Stimulated activated naive CD4-positive, alpha-beta T cell treated with Interleukin-2 at 50 U/mL for 16 hours (primary cell): ENCODE measurements around the gene FAM219A.
"Not testable (repeated sequence)": the region's sequence is repeated elsewhere in the genome, so short reads cannot be mapped to it uniquely, and the experiment has no call there.

Experiments
- DNase-seq: peaks from one replicate; lab custom pipeline; 2025; lab: John Stamatoyannopoulos, UW

The FAM219A gene

GRCh38 chr9:34376596-34377403, 81.6 kb downstream of the FAM219A start, which contains the start of gene MYORG:
Gene MYORG, minus strand, starts transcription at chr9:34376898. Its CDS starts 3,955 bp downstream, at chr9:34372943.
- peak; percentile 98 for DNase-seq

GRCh38 chr9:34375901-34376595, 82.3 kb downstream of the FAM219A start:
- DNase-seq, result peak; percentile 18

- no peak for DNase-seq
Measured at GRCh38 chr9:34374905-34375552, 83.3 kb downstream of the FAM219A start.

- DNase-seq, result no peak
Measured at GRCh38 chr9:34374339-34374738, 84.0 kb downstream of the FAM219A start.

- DNase-seq, result no peak
Measured at GRCh38 chr9:34373749-34374148, 84.6 kb downstream of the FAM219A start.

- no peak for DNase-seq
Measured at GRCh38 chr9:34372467-34373011, 85.8 kb downstream of the FAM219A start.

GRCh38 chr9:34371886-34372466, 86.4 kb downstream of the FAM219A start:
- no peak for DNase-seq

- no peak for DNase-seq
Measured at GRCh38 chr9:34370970-34371880, 87.1 kb downstream of the FAM219A start.

GRCh38 chr9:34370335-34370969, 87.9 kb downstream of the FAM219A start:
- DNase-seq, result no peak

GRCh38 chr9:34369636-34370035, 88.7 kb downstream of the FAM219A start:
- no peak for DNase-seq

GRCh38 chr9:34368796-34369195, 89.6 kb downstream of the FAM219A start:
- not testable (repeated sequence) for DNase-seq

GRCh38 chr9:34367751-34368410, 90.5 kb downstream of the FAM219A start:
- not testable (repeated sequence) for DNase-seq

- DNase-seq, result no peak
Measured at GRCh38 chr9:34366365-34366764, 92.0 kb downstream of the FAM219A start.

GRCh38 chr9:34365282-34365681, 93.1 kb downstream of the FAM219A start:
- DNase-seq, result no peak

GRCh38 chr9:34363619-34364351, 94.6 kb downstream of the FAM219A start:
- DNase-seq, result no peak

GRCh38 chr9:34362614-34363214, 95.7 kb downstream of the FAM219A start:
- no peak for DNase-seq

- not testable (repeated sequence) for DNase-seq
Measured at GRCh38 chr9:34352957-34353356, 105.4 kb downstream of the FAM219A start.

GRCh38 chr9:34352122-34352652, 106.2 kb downstream of the FAM219A start:
- not testable (repeated sequence) for DNase-seq
